ENCODE results near the gene TMEM38A.

Gene TMEM38A

DNA sequence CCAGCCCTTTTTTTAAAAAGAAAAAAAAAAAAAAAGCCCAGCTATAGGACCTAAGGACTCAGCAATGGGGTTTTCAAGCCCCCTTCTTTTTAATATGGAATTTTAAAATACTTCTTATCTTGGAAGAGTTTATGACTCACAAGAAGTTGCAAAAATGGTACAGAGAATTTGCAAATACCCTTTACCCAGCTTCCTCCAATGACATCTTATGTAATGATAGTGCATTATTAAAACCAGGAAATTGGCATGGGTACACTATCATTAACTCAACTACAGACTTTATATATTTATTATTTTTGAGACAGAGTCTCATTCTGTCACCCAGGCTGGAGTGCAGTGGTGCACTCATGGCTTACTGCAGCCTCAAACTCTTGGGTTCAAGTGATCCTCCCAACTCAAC is 16.1 kb downstream of the TMEM38A start:
- no peak overlapping the region for H3K27ac ChIP-seq
- TF ChIP-seq ZFX (IDR thresholded peaks at IDR 0.05; ENCODE audit: borderline replicate concordance), result no peak
- TF ChIP-seq, protein P1, sequence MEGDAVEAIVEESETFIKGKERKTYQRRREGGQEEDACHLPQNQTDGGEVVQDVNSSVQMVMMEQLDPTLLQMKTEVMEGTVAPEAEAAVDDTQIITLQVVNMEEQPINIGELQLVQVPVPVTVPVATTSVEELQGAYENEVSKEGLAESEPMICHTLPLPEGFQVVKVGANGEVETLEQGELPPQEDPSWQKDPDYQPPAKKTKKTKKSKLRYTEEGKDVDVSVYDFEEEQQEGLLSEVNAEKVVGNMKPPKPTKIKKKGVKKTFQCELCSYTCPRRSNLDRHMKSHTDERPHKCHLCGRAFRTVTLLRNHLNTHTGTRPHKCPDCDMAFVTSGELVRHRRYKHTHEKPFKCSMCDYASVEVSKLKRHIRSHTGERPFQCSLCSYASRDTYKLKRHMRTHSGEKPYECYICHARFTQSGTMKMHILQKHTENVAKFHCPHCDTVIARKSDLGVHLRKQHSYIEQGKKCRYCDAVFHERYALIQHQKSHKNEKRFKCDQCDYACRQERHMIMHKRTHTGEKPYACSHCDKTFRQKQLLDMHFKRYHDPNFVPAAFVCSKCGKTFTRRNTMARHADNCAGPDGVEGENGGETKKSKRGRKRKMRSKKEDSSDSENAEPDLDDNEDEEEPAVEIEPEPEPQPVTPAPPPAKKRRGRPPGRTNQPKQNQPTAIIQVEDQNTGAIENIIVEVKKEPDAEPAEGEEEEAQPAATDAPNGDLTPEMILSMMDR (IDR thresholded peaks at IDR 0.05), result no peak

DNA sequence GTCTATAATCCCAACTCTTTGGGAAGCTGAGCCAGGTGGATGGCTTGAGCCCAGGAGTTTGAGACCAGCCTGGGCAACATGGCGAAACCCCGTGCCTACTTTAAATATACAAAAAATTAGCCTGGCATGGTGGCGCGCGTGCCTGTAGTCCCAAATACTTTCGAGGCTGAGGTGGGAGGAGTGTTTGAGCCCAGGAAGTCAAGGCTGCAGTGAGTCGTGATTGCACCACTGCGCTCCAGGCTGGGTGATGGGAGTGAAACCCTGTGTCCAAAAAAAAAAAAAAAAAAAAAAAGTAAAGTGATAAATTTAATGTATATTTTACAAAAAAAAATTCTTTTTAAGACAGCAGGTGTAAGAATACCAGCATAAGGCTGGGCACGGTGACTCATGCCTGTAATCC is 17.6 kb downstream of the TMEM38A start:
- no peak for TF ChIP-seq ZFX (IDR thresholded peaks at IDR 0.05; ENCODE audit: borderline replicate concordance)
- no peak overlapping the region for H3K27ac ChIP-seq

DNA sequence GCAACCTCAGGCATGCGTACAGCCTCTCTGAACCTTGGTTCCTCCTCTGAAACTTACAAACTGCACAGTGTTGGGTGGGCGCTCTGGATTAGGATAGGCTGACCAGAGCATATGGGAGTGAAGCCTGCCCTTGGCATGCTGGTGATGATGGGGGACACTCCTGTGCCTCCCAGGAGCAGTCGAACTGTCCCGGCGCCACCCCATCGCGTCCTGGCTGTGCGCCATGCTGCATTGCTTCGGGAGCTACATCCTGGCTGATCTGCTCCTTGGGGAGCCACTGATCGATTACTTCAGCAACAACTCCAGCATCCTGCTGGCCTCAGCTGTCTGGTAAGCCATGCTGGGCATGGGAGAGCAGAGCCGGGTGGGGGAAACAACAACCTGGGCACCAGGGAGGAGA is 18.9 kb downstream of the TMEM38A start:
- TF ChIP-seq, protein P1 (IDR thresholded peaks at IDR 0.05), result no peak
- TF ChIP-seq ZFX (IDR thresholded peaks at IDR 0.05; ENCODE audit: borderline replicate concordance), result no peak
- no peak overlapping the region for H3K27ac ChIP-seq

DNA sequence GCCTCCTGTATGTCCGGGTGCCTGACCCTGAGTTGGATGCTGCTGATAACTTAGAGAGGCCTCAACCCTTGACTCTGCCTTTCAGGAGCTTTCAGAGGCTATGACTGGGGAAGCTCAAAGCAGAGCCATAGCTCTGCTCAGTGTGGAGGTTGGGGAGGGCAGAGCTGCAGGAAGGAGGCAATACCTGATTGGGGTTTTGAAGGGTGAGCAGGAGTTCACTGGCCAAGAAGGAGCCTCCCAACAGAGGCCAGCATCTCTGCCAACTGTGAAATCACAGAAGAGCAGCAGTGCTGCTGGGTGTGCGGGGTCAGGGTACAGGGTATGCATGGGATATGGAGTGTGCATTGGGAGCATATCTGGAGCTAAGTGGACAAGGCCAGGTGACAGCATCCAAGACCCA is 21.6 kb downstream of the TMEM38A start:
- TF ChIP-seq ZFX (IDR thresholded peaks at IDR 0.05; ENCODE audit: borderline replicate concordance), result no peak
- TF ChIP-seq, protein P1 (IDR thresholded peaks at IDR 0.05), result no peak
- no peak overlapping the region for H3K27ac ChIP-seq

DNA sequence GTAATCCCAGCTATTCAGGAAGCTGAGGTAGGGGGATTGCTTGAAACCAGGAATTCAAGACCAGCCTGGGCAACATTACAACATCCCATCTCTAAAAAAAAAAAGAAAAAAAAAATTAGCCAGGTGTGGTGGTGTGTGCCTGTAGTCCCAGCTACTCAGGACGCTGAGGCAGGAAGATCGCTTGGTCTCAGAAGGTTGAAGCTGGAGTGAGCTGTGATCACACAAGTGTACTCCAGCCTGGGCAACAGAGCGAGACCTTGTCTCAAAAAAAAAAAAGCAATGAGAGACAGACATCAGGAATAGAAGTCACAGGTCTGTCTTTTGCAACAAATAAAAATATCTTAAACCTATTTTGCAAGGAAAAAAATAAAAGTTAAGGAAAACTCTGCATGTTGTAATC is 23.3 kb downstream of the TMEM38A start:
- TF ChIP-seq, protein P1 (IDR thresholded peaks at IDR 0.05), result no peak
- no peak for TF ChIP-seq ZFX (IDR thresholded peaks at IDR 0.05; ENCODE audit: borderline replicate concordance)
- no peak overlapping the region for H3K27ac ChIP-seq

DNA sequence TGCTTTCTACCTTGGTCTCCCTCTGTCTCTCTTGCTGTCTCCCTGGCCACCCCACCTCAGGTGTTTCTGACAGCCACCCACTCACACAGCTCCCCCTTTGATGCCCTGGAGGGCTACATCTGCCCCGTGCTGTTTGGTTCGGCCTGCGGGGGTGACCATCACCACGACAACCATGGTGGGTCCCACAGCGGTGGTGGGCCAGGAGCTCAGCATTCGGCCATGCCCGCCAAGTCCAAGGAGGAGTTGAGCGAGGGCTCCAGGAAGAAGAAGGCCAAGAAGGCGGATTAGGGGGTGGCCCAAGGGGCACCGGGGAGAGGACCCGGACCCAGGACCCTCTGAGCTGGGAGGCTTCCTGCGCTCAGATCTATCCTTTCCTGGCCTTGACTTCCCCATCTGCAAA is 27.1 kb downstream of the TMEM38A start:
- TF ChIP-seq ZFX (IDR thresholded peaks at IDR 0.05; ENCODE audit: borderline replicate concordance), result no peak
- TF ChIP-seq, protein P1 (IDR thresholded peaks at IDR 0.05), result no peak
- no peak overlapping the region for H3K27ac ChIP-seq

DNA sequence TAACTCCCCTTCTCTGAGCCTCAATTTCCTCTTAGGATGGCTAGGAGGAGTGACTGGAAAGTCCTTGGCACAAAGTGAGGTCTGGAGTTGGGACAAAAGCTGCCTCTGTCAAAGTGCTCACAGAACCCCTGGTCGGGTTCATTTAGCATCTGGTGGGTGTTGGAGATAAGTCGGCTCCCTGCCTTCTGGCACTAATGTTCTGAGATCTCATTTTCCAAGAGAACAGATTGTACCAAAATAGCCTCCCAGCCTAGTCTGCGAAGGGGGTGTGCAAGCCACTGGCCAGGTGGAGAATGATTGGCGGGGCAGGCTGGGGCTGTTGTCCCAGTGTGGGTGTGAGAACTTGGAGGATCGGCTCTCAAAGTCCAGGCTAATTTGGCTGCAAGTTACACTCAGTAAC is 38.0 kb downstream of the TMEM38A start:
- TF ChIP-seq ZFX (IDR thresholded peaks at IDR 0.05; ENCODE audit: borderline replicate concordance), result no peak
- TF ChIP-seq, protein P1 (IDR thresholded peaks at IDR 0.05), result no peak
- H3K27ac ChIP-seq, result no peak overlapping the region

DNA sequence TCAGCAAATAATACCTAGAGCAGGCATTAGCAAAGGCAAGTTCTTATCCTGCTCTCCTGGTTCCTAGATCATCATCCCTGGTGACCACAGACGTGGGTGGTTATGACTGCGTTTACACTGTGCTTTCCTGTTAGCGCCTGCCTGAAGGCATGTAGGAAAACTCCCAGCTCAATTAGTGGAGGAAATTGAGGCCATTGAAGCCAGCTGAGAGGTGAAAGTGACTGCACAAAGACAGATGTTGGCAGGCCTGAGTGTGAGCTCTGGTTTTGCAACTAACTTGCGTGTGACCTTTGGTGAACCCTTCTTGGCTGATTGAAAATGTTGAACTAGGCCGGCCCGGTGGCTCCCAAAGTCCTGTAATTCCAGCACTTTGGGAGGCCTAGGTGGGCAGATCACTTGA is 41.2 kb downstream of the TMEM38A start:
- H3K27ac ChIP-seq, result no peak overlapping the region
- TF ChIP-seq ZFX (IDR thresholded peaks at IDR 0.05; ENCODE audit: borderline replicate concordance), result no peak
- TF ChIP-seq, protein P1 (IDR thresholded peaks at IDR 0.05), result no peak
